HEK293 (cell line): Measurements from ENCODE around the gene CXCL6.

Experiments
- HOXA7 ChIP-seq: sonication (generic); formaldehyde crosslinking; IDR thresholded peaks from 2 replicates; pipeline ENCODE4 v1.8.1; 2022; ENCODE audit warnings: missing genetic modification reagents, borderline replicate concordance
- KLF16 ChIP-seq: fragments of 450-650 bp; formaldehyde crosslinking; IDR thresholded peaks from 2 replicates; pipeline ENCODE4 v1.5.1; 2017; ENCODE audit warnings: missing biosample characterization, missing genetic modification characterization
- PRDM2 ChIP-seq: fragments of 450-650 bp; formaldehyde crosslinking; IDR thresholded peaks from 2 replicates; pipeline ENCODE4 v1.5.1; 2016; ENCODE audit warnings: missing biosample characterization, missing genetic modification characterization, borderline replicate concordance
- SALL2 ChIP-seq: fragments of 450-650 bp; formaldehyde crosslinking; IDR thresholded peaks from 2 replicates; pipeline ENCODE4 v1.5.0; 2017; ENCODE audit warnings: missing biosample characterization, mild to moderate bottlenecking, missing genetic modification characterization, borderline replicate concordance
- WT1 ChIP-seq: fragments of 450-650 bp; formaldehyde crosslinking; IDR thresholded peaks from 2 replicates; pipeline ENCODE4 v1.5.1; 2016; ENCODE audit warnings: missing biosample characterization, missing genetic modification characterization
- YY2 ChIP-seq: fragments of 450-650 bp; formaldehyde crosslinking; IDR thresholded peaks from 2 replicates; pipeline ENCODE4 v1.5.1; 2016; ENCODE audit warnings: missing biosample characterization, missing genetic modification characterization
- ZBTB17 ChIP-seq: fragments of 450-650 bp; formaldehyde crosslinking; IDR thresholded peaks from 2 replicates; pipeline ENCODE4 v1.5.1; 2016; ENCODE audit warnings: missing biosample characterization, missing genetic modification characterization
- ZBTB48 ChIP-seq: fragments of 450-650 bp; formaldehyde crosslinking; IDR thresholded peaks from 2 replicates; pipeline ENCODE4 v1.5.1; 2016; ENCODE audit warnings: missing biosample characterization, missing genetic modification characterization
- ZFP37 ChIP-seq: fragments of 450-650 bp; formaldehyde crosslinking; IDR thresholded peaks from 2 replicates; pipeline ENCODE4 v1.5.1; 2016; ENCODE audit warnings: missing biosample characterization, missing genetic modification characterization
- ZNF133 ChIP-seq: fragments of 450-650 bp; formaldehyde crosslinking; IDR thresholded peaks from 2 replicates; pipeline ENCODE4 v1.5.1; 2016; ENCODE audit warnings: missing biosample characterization, missing genetic modification characterization
- ZNF211 ChIP-seq: fragments of 450-650 bp; formaldehyde crosslinking; IDR thresholded peaks from 2 replicates; pipeline ENCODE4 v1.5.1; 2016; ENCODE audit warnings: low read depth, missing biosample characterization, missing genetic modification characterization
- ZNF221 ChIP-seq: fragments of 450-650 bp; formaldehyde crosslinking; IDR thresholded peaks from 2 replicates; pipeline ENCODE4 v1.5.1; 2017; ENCODE audit warnings: missing biosample characterization, missing genetic modification characterization, borderline replicate concordance
- ZNF26 ChIP-seq: fragments of 450-650 bp; formaldehyde crosslinking; IDR thresholded peaks from 2 replicates; pipeline ENCODE4 v1.5.1; 2016; ENCODE audit warnings: missing biosample characterization, missing genetic modification characterization
- ZNF280C ChIP-seq: fragments of 450-650 bp; formaldehyde crosslinking; IDR thresholded peaks from 2 replicates; pipeline ENCODE4 v1.5.1; 2016; ENCODE audit warnings: missing biosample characterization, missing genetic modification characterization
- ZNF302 ChIP-seq: fragments of 450-650 bp; formaldehyde crosslinking; IDR thresholded peaks from 2 replicates; pipeline ENCODE4 v1.5.1; 2016; ENCODE audit warnings: missing biosample characterization, missing genetic modification characterization, low read depth
- ZNF311 ChIP-seq: fragments of 450-650 bp; formaldehyde crosslinking; IDR thresholded peaks from 2 replicates; pipeline ENCODE4 v1.5.1; 2017; ENCODE audit warnings: missing biosample characterization, missing genetic modification characterization, borderline replicate concordance
- ZNF350 ChIP-seq: fragments of 450-650 bp; formaldehyde crosslinking; IDR thresholded peaks from 2 replicates; pipeline ENCODE4 v1.5.0; 2017; ENCODE audit warnings: missing biosample characterization, mild to moderate bottlenecking, missing genetic modification characterization
- ZNF544 ChIP-seq: fragments of 450-650 bp; formaldehyde crosslinking; IDR thresholded peaks from 2 replicates; pipeline ENCODE4 v1.5.0; 2017; ENCODE audit warnings: missing biosample characterization, missing genetic modification characterization
- ZNF555 ChIP-seq: fragments of 450-650 bp; formaldehyde crosslinking; conservative IDR thresholded peaks from 2 replicates; pipeline ENCODE4 v1.5.1; 2017; ENCODE audit warnings: missing biosample characterization, mild to moderate bottlenecking, missing genetic modification characterization, inconsistent platforms
- ZNF621 ChIP-seq: fragments of 450-650 bp; formaldehyde crosslinking; IDR thresholded peaks from 2 replicates; pipeline ENCODE4 v1.5.1; 2017; ENCODE audit warnings: missing biosample characterization, missing genetic modification characterization
- ZNF623 ChIP-seq: fragments of 450-650 bp; formaldehyde crosslinking; IDR thresholded peaks from 2 replicates; pipeline ENCODE4 v1.5.1; 2016; ENCODE audit warnings: missing biosample characterization, missing genetic modification characterization
- ZNF629 ChIP-seq: fragments of 450-650 bp; formaldehyde crosslinking; IDR thresholded peaks from 2 replicates; pipeline ENCODE4 v1.5.1; 2017; ENCODE audit warnings: missing biosample characterization, missing genetic modification characterization
- ZNF660 ChIP-seq: fragments of 450-650 bp; IDR thresholded peaks from 2 replicates; pipeline ENCODE4 v1.5.1; 2018; ENCODE audit warnings: missing biosample characterization, mild to moderate bottlenecking, missing genetic modification characterization
- ZNF747 ChIP-seq: fragments of 450-650 bp; formaldehyde crosslinking; IDR thresholded peaks from 2 replicates; pipeline ENCODE4 v1.5.1; 2016; ENCODE audit warnings: missing biosample characterization, missing genetic modification characterization
- ZSCAN16 ChIP-seq: fragments of 450-650 bp; formaldehyde crosslinking; IDR thresholded peaks from 2 replicates; pipeline ENCODE4 v1.5.1; 2016; ENCODE audit warnings: missing biosample characterization, missing genetic modification characterization
- TF ChIP-seq, protein P1 (sequence below): fragments of 450-650 bp; formaldehyde crosslinking; IDR thresholded peaks from 2 replicates; pipeline ENCODE4 v1.5.1; 2016; ENCODE audit warnings: missing biosample characterization, missing genetic modification characterization
- TF ChIP-seq, protein P2 (sequence below): fragments of 450-650 bp; formaldehyde crosslinking; IDR thresholded peaks from 2 replicates; pipeline ENCODE4 v1.5.1; 2016; ENCODE audit warnings: missing biosample characterization, missing genetic modification characterization

CXCL6 gene

DNA sequence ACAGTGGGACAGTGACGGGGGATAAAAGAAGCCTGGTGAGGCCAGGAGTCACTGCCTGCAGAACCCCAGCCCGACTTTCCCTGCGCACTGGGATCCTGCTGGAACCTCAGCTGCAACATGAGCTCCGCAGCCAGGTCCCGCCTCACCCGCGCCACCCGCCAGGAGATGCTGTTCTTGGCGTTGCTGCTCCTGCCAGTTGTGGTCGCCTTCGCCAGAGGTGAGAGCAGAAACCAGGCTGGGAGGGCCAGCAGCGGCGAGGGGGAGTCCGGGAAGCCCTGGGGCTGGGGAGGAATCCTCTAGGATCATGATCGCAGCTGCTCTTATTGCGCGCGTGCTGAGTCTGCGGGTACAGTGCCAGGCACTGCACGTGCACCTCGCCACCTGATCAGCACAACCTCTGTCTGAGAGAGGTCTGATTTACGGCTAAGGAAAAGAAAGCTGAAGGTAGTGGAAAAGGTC, 16.8 kb downstream of the CXCL6 start, which contains the start of gene PF4V1 (continued):
- no peak for TF ChIP-seq PRDM2 (tag by site-specific recombination)
- TF ChIP-seq SALL2 (tag by site-specific recombination): no peak
- TF ChIP-seq ZSCAN16 (tag by site-specific recombination): no peak
- peak; percentile 34; the same call in 1 of the 2 replicates for TF ChIP-seq ZBTB17 (tag by site-specific recombination)
- no peak for TF ChIP-seq ZNF621 (tag by site-specific recombination)
- no peak for TF ChIP-seq ZFP37 (tag by site-specific recombination)
- TF ChIP-seq, protein P1, sequence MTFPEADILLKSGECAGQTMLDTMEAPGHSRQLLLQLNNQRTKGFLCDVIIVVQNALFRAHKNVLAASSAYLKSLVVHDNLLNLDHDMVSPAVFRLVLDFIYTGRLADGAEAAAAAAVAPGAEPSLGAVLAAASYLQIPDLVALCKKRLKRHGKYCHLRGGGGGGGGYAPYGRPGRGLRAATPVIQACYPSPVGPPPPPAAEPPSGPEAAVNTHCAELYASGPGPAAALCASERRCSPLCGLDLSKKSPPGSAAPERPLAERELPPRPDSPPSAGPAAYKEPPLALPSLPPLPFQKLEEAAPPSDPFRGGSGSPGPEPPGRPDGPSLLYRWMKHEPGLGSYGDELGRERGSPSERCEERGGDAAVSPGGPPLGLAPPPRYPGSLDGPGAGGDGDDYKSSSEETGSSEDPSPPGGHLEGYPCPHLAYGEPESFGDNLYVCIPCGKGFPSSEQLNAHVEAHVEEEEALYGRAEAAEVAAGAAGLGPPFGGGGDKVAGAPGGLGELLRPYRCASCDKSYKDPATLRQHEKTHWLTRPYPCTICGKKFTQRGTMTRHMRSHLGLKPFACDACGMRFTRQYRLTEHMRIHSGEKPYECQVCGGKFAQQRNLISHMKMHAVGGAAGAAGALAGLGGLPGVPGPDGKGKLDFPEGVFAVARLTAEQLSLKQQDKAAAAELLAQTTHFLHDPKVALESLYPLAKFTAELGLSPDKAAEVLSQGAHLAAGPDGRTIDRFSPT (tag by site-specific recombination): peak; percentile 29; the same call in 1 of the 2 replicates
- no peak for TF ChIP-seq ZNF544 (tag by site-specific recombination)
- no peak for TF ChIP-seq ZNF350 (tag by site-specific recombination)
- TF ChIP-seq YY2 (tag by site-specific recombination): no peak
- TF ChIP-seq, protein P2, sequence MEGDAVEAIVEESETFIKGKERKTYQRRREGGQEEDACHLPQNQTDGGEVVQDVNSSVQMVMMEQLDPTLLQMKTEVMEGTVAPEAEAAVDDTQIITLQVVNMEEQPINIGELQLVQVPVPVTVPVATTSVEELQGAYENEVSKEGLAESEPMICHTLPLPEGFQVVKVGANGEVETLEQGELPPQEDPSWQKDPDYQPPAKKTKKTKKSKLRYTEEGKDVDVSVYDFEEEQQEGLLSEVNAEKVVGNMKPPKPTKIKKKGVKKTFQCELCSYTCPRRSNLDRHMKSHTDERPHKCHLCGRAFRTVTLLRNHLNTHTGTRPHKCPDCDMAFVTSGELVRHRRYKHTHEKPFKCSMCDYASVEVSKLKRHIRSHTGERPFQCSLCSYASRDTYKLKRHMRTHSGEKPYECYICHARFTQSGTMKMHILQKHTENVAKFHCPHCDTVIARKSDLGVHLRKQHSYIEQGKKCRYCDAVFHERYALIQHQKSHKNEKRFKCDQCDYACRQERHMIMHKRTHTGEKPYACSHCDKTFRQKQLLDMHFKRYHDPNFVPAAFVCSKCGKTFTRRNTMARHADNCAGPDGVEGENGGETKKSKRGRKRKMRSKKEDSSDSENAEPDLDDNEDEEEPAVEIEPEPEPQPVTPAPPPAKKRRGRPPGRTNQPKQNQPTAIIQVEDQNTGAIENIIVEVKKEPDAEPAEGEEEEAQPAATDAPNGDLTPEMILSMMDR (tag by site-specific recombination): peak; percentile 52; the same call in 1 of the 2 replicates
- no peak for TF ChIP-seq ZNF302
- peak; percentile 66; the same call in 1 of the 2 replicates for TF ChIP-seq ZBTB48 (tag by site-specific recombination)
- TF ChIP-seq KLF16: no peak
- no peak for TF ChIP-seq ZNF629 (tag by site-specific recombination)
- TF ChIP-seq HOXA7 (CRISPR knock-in tag): no peak
- TF ChIP-seq ZNF555 (tag by site-specific recombination): no peak
- TF ChIP-seq ZNF26 (tag by site-specific recombination): no peak
- no peak for TF ChIP-seq ZNF221 (tag by site-specific recombination)
- no peak for TF ChIP-seq ZNF211 (tag by site-specific recombination)
- no peak for TF ChIP-seq ZNF747
- TF ChIP-seq ZNF623 (tag by site-specific recombination): no peak
- TF ChIP-seq ZNF311 (tag by site-specific recombination): no peak
- TF ChIP-seq ZNF280C (tag by site-specific recombination): no peak
- TF ChIP-seq WT1 (tag by site-specific recombination): peak; percentile 70
- no peak for TF ChIP-seq ZNF660 (tag by site-specific recombination)
- no peak for TF ChIP-seq ZNF133 (tag by site-specific recombination)
